ENCODE measurements around the gene RPL9. TPM values are rescaled to one million over a fixed set of nuclear protein-coding genes. Genes with fewer than 3 reads are reported as not detected.

Gene RPL9
- total RNA-seq, 1 donor from 2014 or later: 1,277 TPM

DNA sequence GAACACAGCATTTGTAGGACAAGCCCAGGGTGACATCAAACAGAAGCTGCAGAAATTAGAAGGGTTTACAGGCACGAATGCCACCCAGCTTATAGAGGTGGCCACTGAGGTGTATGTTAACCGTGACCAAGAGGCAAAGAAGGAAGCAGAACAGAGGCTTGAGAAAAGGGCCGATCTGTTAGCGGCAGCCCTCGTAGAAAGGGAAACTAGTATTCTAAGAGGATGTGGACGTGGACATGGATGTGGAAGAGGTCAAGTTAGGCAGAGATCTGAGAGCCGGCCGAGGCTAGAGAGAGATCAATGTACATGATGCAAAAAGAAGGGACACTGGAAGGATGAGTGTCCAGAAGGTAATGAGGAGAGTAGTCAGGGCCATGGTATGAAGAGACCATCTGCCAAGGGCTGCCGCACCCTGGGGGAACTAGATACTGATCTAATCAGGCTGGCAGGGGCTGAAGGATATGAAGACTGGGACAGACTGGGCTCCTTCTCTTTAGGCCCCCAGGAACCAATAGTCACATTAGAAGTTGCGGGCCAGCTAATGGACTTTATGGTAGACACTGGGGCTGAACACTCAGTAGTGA is 27.6 kb upstream of the RPL9 start:
- Histone ChIP-seq H3K36me3 (no peaks in the 10 kb centered on the region), H3K27me3 (ENCODE audit: low read depth) (no peaks in the 10 kb centered on the region), H3K27ac (no peak overlapping the region), H3K9me3 (no peaks in the 10 kb centered on the region), H3K4me3 (no peak overlapping the region), H3K4me1 (no peaks in the 10 kb centered on the region)
- intact Hi-C loops (cut with DNase I): no loop called here
- ATAC-seq (peak; percentile 12 to 52), DNase-seq (no peak)
- TF ChIP-seq CTCF (IDR thresholded peaks at IDR 0.05): no peak

DNA sequence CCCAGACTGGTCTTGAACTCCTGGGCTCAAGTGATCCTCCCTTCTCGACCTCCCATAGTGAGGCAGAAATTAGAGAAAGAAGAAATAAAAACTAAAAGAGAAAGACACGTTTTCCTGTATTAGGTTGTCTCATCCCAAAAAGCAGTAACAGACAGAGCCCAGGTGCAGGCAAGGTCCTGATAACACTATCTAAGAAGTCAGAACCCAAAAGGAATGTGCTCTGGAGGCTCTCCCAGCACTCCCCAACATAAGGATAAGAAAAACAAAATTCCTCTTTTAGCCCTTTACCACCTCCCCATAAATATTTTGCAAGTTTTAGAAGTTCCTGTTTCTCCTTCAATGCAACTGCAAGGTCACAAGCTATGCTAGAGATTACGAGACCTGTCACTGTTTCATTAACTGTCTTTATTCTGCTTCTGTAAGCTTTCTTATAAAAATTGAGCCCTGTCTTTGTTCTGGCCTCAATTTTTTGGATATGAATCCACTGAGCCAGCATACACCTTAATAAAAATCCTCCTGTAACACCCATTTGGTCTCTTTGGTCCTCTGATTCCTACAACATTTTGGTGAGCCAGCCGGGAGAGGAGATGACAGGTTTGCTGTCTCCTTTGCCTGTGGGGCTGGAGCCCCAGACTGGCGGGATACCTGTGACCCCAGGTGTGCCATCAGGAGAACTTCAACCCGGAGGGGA is 26.0 kb upstream of the RPL9 start:
- Histone ChIP-seq H3K27me3 (ENCODE audit: low read depth) (no peaks in the 10 kb centered on the region), H3K4me3 (no peak overlapping the region), H3K4me1 (no peaks in the 10 kb centered on the region), H3K36me3 (no peaks in the 10 kb centered on the region), H3K9me3 (no peaks in the 10 kb centered on the region), H3K27ac (no peak overlapping the region)
- ATAC-seq: peak in 1 of 2 donors; percentile 40
- intact Hi-C loops (cut with DNase I): no loop called here
- no peak for DNase-seq
- no peak for TF ChIP-seq CTCF (IDR thresholded peaks at IDR 0.05)

DNA sequence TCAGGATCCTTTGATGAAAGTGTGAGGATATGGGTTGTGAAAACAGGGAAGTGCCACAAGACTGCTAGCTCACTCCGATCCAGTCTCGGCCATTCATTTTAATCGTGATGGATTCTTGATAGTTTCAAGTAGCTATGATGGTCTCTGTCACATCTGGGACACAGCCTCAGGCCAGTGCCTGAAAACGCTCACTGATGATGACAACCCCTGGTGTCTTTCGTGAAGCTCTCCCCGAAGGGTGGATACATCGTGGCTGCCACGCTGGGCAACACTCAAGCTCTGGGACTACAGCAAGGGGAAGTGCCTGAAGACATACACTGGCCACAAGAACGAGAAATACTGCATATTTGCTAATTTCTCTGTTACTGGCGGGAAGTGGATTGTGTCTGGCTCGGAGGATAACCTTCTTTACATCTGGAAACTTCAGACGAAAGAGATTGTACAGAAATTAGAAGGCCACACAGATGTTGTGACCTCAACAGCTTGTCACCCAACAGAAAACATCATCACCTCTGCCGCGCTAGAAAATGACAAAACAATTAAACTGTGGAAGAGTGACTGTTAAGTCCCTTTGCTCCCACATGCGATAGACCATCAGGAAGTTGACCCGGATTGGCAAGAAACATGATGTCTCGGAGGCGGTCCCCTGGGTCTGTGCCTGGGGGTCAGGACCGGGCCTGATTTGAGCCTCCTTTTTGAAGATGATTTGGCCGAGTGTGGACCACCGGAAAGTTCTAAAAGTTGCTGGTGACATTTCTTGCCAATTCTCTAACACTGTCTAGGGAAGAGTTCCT is 22.4 kb upstream of the RPL9 start:
- Histone ChIP-seq H3K9me3 (no peaks in the 10 kb centered on the region), H3K36me3 (peaks cover 20% of the 10 kb centered on the region), H3K27ac (peak overlapping the region; percentile 36), H3K27me3 (ENCODE audit: low read depth) (no peaks in the 10 kb centered on the region), H3K4me3 (peak overlapping the region; percentile 17), H3K4me1 (no peaks in the 10 kb centered on the region)
- intact Hi-C loops (cut with DNase I): no loop called here
- no peak for TF ChIP-seq CTCF (IDR thresholded peaks at IDR 0.05)
- DNase-seq: no peak
- ATAC-seq: peak; percentile 67 to 72

GRCh38 chr4:39480251-39480650 is 21.5 kb upstream of the RPL9 start:
- no peaks in the 10 kb centered on the region for H3K27me3 ChIP-seq (ENCODE audit: low read depth)
- ATAC-seq: no peak
- H3K27ac ChIP-seq: no peak overlapping the region
- intact Hi-C loops (cut with DNase I): no loop called here
- peaks cover 26% of the 10 kb centered on the region for H3K36me3 ChIP-seq
- no peaks in the 10 kb centered on the region for H3K4me1 ChIP-seq
- H3K4me3 ChIP-seq: no peak overlapping the region
- no peaks in the 10 kb centered on the region for H3K9me3 ChIP-seq
- no peak for TF ChIP-seq CTCF (IDR thresholded peaks at IDR 0.05)
- DNase-seq: no peak

- H3K4me1 ChIP-seq: no peaks in the 10 kb centered on the region
- no peaks in the 10 kb centered on the region for H3K9me3 ChIP-seq
- DNase-seq (no peak), ATAC-seq (no peak)
- H3K27ac ChIP-seq: no peak overlapping the region
- intact Hi-C loops (cut with DNase I): no loop called here
- no peaks in the 10 kb centered on the region for H3K27me3 ChIP-seq (ENCODE audit: low read depth)
- no peak overlapping the region for H3K4me3 ChIP-seq
- no peak for TF ChIP-seq CTCF (IDR thresholded peaks at IDR 0.05)
- H3K36me3 ChIP-seq: peaks cover 50% of the 10 kb centered on the region
These were observed 17.6 kb upstream of the RPL9 start for GRCh38 chr4:39476187-39476895.

All from lower lobe of right lung (tissue), 2 donors.